MCF 10A (cell line): ENCODE results near the gene CAMTA1. TPM values are rescaled to one million over a fixed set of nuclear protein-coding genes. Genes with fewer than 3 reads are reported as not detected.

ENCODE experiments used
- BruUV-seq: library from RNA; stranded (reverse); fragments of 400-500 nt; replicated peaks from 2 replicates; lab custom pipeline; 2021; lab: Mats Ljungman, UMichigan
- CTCF ChIA-PET: fragments of 300-600 bp; sonication (Branson Sonifier 250); formaldehyde crosslinking; extraction: SDS; loops from one replicate; lab custom pipeline; 2021; ENCODE audit warnings: antibody characterized with exemption, inconsistent platforms; lab: Yijun Ruan, JAX
- POLR2A ChIA-PET: fragments of 300-600, 350-650 bp; sonication (Branson Sonifier 250); formaldehyde crosslinking; extraction: SDS; loops from one replicate; lab custom pipeline; 2020; ENCODE audit warnings: antibody characterized with exemption, inconsistent platforms; lab: Yijun Ruan, JAX
- DNase-seq: peaks from one replicate; pipeline ENCODE4 v3.0.0-alpha.2; 2018; ENCODE audit not compliant: unreplicated experiment
- H3K27ac Mint-ChIP-seq: one replicate; pipeline ENCODE4 v1.8.0; 2022; ENCODE audit warnings: mild to moderate bottlenecking, low read depth, mixed read lengths; ENCODE audit not compliant: unreplicated experiment
- H3K27me3 Mint-ChIP-seq: one replicate; pipeline ENCODE4 v1.8.0; 2022; ENCODE audit warnings: mixed read lengths; ENCODE audit not compliant: insufficient read depth, unreplicated experiment
- H3K36me3 Mint-ChIP-seq: one replicate; pipeline ENCODE4 v1.8.0; 2022; ENCODE audit warnings: mild to moderate bottlenecking, moderate library complexity, mixed read lengths; ENCODE audit not compliant: insufficient read depth, unreplicated experiment
- H3K4me1 Mint-ChIP-seq: one replicate; pipeline ENCODE4 v1.8.0; 2022; ENCODE audit warnings: mixed read lengths; ENCODE audit not compliant: insufficient read depth, unreplicated experiment
- H3K4me3 Mint-ChIP-seq: one replicate; pipeline ENCODE4 v1.8.0; 2022; ENCODE audit warnings: mild to moderate bottlenecking, moderate library complexity, mixed read lengths; ENCODE audit not compliant: unreplicated experiment
- H3K9me3 Mint-ChIP-seq: one replicate; pipeline ENCODE4 v1.8.0; 2022; ENCODE audit warnings: mixed read lengths; ENCODE audit not compliant: unreplicated experiment
- CTCF ChIP-seq: fragments of 200-600 bp; IDR thresholded peaks from one replicate; pipeline ENCODE4 v1.8.0; 2022; ENCODE audit warnings: antibody characterized with exemption, mild to moderate bottlenecking; ENCODE audit not compliant: unreplicated experiment
- intact Hi-C: fragments of 100-400 bp; cut with micrococcal nuclease; formaldehyde crosslinking; loops from 2 replicates; pipeline ENCODE4 v1.14.1; 2022
- total RNA-seq: library from RNA; stranded (reverse); gene quantifications from 2 replicates; pipeline ENCODE4 v1.2.3, GENCODE V29; 2022

Gene CAMTA1
- total RNA-seq, 1 experiment from 2014 or later = 74.1 TPM

GRCh38 chr1:6801966-6802365 is 16.7 kb downstream of the CAMTA1 start:
- Mint-ChIP-seq H3K4me1 (peaks cover 18% of the 10 kb centered on the region), H3K9me3 (no peaks in the 10 kb centered on the region), H3K4me3 (no peak overlapping the region), H3K27me3 (no peaks in the 10 kb centered on the region), H3K36me3 (peaks cover 10% of the 10 kb centered on the region), H3K27ac (peak overlapping the region; percentile 90)
- POLR2A ChIA-PET = interaction anchor here (0.8 to 1.5 kb wide), 7 partner anchors 9 to 69 kb away, joined by 3 to 15 read pairs (median 4); partner anchors contain the start of gene CAMTA1
- intact Hi-C loops = no loop called here
- no TSS peak for BruUV-seq
- CTCF ChIA-PET = interaction anchor here (0.6 to 1.9 kb wide), 8 partner anchors 9 to 241 kb away, joined by 3 to 6 read pairs (median 4); no protein-coding TSS in a partner anchor
- no peak for TF ChIP-seq CTCF
- no peak for DNase-seq

GRCh38 chr1:6802454-6802853 is 17.2 kb downstream of the CAMTA1 start:
- no peak for DNase-seq
- POLR2A ChIA-PET = interaction anchor here (0.9 to 1.3 kb wide), 3 partner anchors 40 to 79 kb away, joined by 3 read pairs; no protein-coding TSS in a partner anchor
- Mint-ChIP-seq H3K27me3 (no peaks in the 10 kb centered on the region), H3K36me3 (peaks cover 5% of the 10 kb centered on the region), H3K27ac (peak overlapping the region; percentile 90), H3K4me1 (peaks cover 18% of the 10 kb centered on the region), H3K4me3 (no peak overlapping the region), H3K9me3 (no peaks in the 10 kb centered on the region)
- intact Hi-C loops = no loop called here
- no TSS peak for BruUV-seq
- no peak for TF ChIP-seq CTCF
- CTCF ChIA-PET = interaction anchor here (0.6 to 1.9 kb wide), 5 partner anchors 87 to 584 kb away, joined by 3 to 6 read pairs (median 4); no protein-coding TSS in a partner anchor

GRCh38 chr1:6802893-6803292 is 17.6 kb downstream of the CAMTA1 start:
- CTCF ChIA-PET = interaction anchor here (0.6 to 1.4 kb wide), 7 partner anchors 87 to 845 kb away, joined by 3 to 6 read pairs (median 4); no protein-coding TSS in a partner anchor
- peak overlapping the region; percentile 90 for H3K27ac Mint-ChIP-seq

More at GRCh38 chr1:6802893-6803292, 17.6 kb downstream of the CAMTA1 start:
- no TSS peak for BruUV-seq
- POLR2A ChIA-PET = interaction anchor here (1.3 kb wide), 1 partner anchor 79 kb away, joined by 3 read pairs; no protein-coding TSS in a partner anchor
- intact Hi-C loops = no loop called here
- Mint-ChIP-seq H3K27me3 (no peaks in the 10 kb centered on the region), H3K9me3 (no peaks in the 10 kb centered on the region), H3K36me3 (peaks cover under 1% of the 10 kb centered on the region), H3K4me3 (no peak overlapping the region), H3K4me1 (peaks cover 18% of the 10 kb centered on the region)
- no peak for DNase-seq
- TF ChIP-seq CTCF = no peak
